Left ventricle myocardium superior (tissue), 1 donor: ENCODE data around the gene SULT1B1. TPM values are rescaled to one million over a fixed set of nuclear protein-coding genes. Genes with fewer than 3 reads are reported as not detected.
A peak's percentile ranks its signal among the peaks of the same experiment; 100 is the strongest.

ENCODE experiments used
- ATAC-seq: fragments of 200-7000 bp; cut with Tn5 transposase; one replicate; pipeline ENCODE4 v1.9.1; 2020; ENCODE audit warnings: mild to moderate bottlenecking, moderate library complexity
- DNase-seq: peaks from one replicate; pipeline ENCODE4 v3.0.0-alpha.2; 2020
- intact Hi-C: fragments of 100-400 bp; cut with micrococcal nuclease; formaldehyde crosslinking; loops from one replicate; pipeline ENCODE4 v1.11.0; 2022
- total RNA-seq: library from RNA; stranded (reverse); fragmentation: NEBNext Ultra II Directional; extraction: Animal tissue kit (Norgen Biotek cat#: 25700); gene quantifications from one replicate; pipeline ENCODE4 v1.2.1, GENCODE V29; 2021
- donor health status: DM: no; HTN: yes; CAD: no; lungs with severe emphysema.

Gene SULT1B1
- total RNA-seq, 1 donor from 2014 or later = 0.57 TPM

- ATAC-seq (no peak), DNase-seq (no peak)
- intact Hi-C loops = no loop called here
Observed at GRCh38 chr4:69754926-69755580, 5.4 kb downstream of the SULT1B1 start.

- DNase-seq (no peak), ATAC-seq (no peak)
Observed at GRCh38 chr4:69753686-69754085, 6.7 kb downstream of the SULT1B1 start.

DNA sequence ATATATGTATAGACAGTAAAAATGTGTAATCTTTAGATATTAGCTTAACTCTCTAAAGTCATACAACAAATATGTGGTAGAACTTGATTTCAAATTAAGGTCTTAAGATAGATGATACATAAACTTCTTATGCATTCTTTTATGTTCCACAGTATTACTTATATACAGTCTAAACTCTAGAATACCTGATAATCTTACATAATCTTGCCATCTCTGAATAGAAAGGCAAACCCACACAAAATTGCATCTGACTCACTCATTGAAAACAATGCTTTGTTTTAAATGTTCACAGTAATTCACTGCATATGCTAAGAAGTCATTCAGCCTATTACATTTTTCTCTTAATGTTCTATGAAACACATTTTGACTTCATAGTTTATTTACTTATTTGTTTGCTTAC, 10.1 kb downstream of the SULT1B1 start:
- intact Hi-C loops = no loop called here
- no peak for ATAC-seq
- DNase-seq = no peak

More at GRCh38 chr4:69753686-69754085, 6.7 kb downstream of the SULT1B1 start:
- intact Hi-C loops = no loop called here

- intact Hi-C loops = no loop called here
- ATAC-seq = no peak
- DNase-seq = no peak
Observed at GRCh38 chr4:69749771-69750170, 10.6 kb downstream of the SULT1B1 start.

- intact Hi-C loops = no loop called here
- DNase-seq = no peak
- ATAC-seq = no peak
Observed at GRCh38 chr4:69748173-69748572, 12.2 kb downstream of the SULT1B1 start.

- ATAC-seq (no peak), DNase-seq (peak; percentile 12)
- intact Hi-C loops = no loop called here
Observed at GRCh38 chr4:69744157-69744478, 16.3 kb downstream of the SULT1B1 start.

DNA sequence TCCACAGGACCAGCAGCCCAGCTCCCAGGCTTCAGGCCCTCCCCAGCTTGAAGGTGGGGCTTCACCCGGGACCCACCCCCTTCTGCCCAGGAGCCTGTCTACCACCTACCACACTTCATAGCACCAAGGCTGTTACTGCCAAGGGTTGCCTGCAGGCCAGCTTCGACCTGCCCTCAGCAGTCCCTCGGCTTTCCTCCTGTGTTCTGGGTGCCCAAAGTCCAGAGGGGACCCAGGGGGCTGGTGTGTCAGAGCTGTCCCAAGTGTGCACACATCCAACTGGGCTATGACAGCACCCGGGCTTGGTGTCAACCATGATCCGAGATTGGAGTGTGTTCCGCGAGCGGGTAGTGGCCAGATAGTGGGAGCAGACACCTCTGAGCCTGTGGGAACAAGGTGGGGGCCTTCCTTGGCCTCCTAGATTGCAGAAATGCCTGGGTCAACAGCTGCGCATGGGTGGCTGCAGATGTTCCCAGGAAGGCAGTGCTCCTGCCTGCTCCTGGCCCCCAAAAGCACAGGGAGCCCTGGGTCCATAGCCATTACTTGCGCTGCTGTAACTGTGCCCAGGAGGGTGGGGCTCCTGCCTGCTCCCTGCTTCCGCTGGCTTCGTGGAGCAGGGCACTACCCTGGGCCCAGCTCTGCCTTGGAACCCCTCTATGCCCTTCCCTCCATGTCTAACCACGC, 16.8 kb downstream of the SULT1B1 start:
- intact Hi-C loops = no loop called here
- ATAC-seq = no peak
- DNase-seq = peak; percentile 15

GRCh38 chr4:69742596-69742995, 17.8 kb downstream of the SULT1B1 start:
- intact Hi-C loops = no loop called here
- DNase-seq = peak; percentile 17
- ATAC-seq = no peak

GRCh38 chr4:69738872-69739271, 21.5 kb downstream of the SULT1B1 start:
- ATAC-seq = no peak
- intact Hi-C loops = no loop called here
- no peak for DNase-seq

- intact Hi-C loops = no loop called here
- ATAC-seq (no peak), DNase-seq (no peak)
Observed at GRCh38 chr4:69735119-69735518, 25.3 kb downstream of the SULT1B1 start.

DNA sequence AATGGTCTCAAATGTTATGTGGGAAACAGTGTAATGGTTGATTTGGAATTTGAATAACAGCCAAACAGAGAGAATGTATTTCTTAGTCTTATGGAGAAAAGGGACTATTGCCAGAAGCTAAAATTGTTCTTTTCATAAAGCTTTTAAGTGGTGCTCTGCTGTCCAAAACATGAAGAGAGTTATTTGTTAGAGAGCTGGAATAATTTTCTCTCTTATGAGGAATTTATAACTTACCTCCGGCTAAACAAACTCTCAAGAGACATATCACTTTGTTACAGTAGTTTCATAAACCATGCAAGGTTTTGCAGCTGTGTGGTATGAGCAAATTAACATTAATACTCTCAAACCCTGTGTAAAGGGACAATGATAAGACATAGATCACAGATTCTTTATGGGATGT, 28.6 kb downstream of the SULT1B1 start:
- intact Hi-C loops = no loop called here
- ATAC-seq (no peak), DNase-seq (no peak)

- intact Hi-C loops = no loop called here
- ATAC-seq = no peak
Observed at GRCh38 chr4:69731241-69731640, 29.2 kb downstream of the SULT1B1 start.

DNA sequence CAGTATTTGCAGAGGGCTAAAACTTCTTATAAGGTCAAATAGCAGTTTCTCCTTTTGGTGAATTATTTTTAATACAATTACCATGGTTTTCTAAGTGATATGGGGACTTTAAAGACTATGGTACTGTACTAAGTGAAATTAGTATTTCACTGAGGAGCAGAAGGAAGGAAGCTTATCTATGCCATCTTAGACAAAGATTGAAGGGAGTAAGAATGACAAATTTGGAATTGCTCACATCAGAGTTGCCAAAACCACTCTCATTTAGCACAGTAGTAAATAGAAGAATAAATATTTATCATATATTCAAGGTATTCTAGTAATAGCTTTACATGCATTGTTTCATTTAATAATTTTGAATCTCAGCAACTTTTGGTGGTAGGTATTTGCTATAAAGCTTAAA, 30.4 kb downstream of the SULT1B1 start:
- DNase-seq (no peak), ATAC-seq (no peak)
- intact Hi-C loops = no loop called here

More at GRCh38 chr4:69731241-69731640, 29.2 kb downstream of the SULT1B1 start:
- no peak for DNase-seq

DNA sequence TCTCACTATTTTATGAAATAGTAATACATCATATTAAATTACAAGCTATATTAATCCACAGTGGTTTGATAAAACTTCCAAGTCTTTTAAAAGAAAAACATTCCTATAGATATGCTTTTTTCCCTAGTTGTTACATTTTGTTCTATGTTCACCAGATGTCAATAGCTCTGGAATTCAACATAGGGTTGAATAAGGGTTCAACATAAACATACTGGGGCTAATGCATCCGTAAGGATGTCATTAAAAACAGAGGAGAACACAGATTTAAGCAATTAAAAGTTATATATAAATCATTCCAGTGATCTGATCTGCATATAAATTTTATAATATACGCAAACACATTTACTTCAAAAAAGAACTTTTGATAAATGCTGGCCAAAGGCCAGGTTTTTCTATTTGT, 32.5 kb downstream of the SULT1B1 start:
- DNase-seq (no peak), ATAC-seq (no peak)
- intact Hi-C loops = no loop called here

- ATAC-seq (no peak), DNase-seq (no peak)
- intact Hi-C loops = no loop called here
Observed at GRCh38 chr4:69727426-69727825, 33.0 kb downstream of the SULT1B1 start.

GRCh38 chr4:69726971-69727370, 33.4 kb downstream of the SULT1B1 start:
- DNase-seq = no peak
- ATAC-seq = no peak
- intact Hi-C loops = no loop called here

GRCh38 chr4:69718396-69719271, 41.8 kb downstream of the SULT1B1 start:
- peak; percentile 23 for ATAC-seq
- no peak for DNase-seq

DNA sequence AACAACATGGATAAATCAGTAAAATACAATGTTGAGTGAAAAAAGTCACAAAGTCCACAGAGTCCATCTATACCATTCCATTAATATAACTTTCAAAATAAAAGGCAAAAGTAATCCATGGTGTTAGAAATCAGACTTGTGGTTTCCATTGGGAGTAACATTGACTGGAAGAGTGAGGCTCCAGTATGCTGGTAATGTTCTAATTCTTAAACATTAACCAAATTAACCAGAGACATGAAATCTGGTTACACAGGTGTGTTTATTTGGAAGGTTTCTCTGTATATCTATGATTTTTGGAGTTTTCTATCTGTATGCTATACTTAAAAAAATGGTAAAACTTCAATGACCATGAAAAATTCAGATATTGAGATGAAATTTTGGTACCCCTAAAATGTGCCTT, 42.6 kb downstream of the SULT1B1 start:
- ATAC-seq (no peak), DNase-seq (no peak)

More at GRCh38 chr4:69718396-69719271, 41.8 kb downstream of the SULT1B1 start:
- intact Hi-C loops = no loop called here

GRCh38 chr4:69716654-69717053, 43.8 kb downstream of the SULT1B1 start:
- DNase-seq = no peak
- intact Hi-C loops = no loop called here
- ATAC-seq = no peak

More for the DNA sequence above, 42.6 kb downstream of the SULT1B1 start:
- intact Hi-C loops = no loop called here

DNA sequence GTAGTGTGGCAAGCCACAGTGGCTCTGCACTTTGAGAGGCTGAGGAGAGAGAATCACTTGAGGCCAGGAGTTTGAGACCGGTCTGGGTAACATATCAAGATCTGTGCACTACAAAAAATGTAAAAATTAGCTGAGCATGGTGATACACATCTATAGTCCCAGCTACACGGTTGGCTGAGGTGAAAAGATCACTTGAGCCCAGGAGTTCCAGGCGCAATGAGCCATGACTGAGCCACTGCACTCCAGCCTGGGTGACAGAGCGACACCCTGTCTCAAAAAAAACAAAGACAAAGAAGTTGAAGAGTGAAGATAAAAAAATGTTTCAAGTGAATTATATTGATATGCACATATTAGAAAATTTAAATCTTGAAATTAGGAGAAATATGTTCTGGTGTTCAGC, 46.3 kb downstream of the SULT1B1 start:
- no peak for ATAC-seq
- intact Hi-C loops = no loop called here
- no peak for DNase-seq
